HEK293 (cell line): ENCODE data around the gene CLDN15.
"Not testable (repeated sequence)": the region's sequence is repeated elsewhere in the genome, so short reads cannot be mapped to it uniquely, and the experiment has no call there.

ENCODE experiments used
- CTCF ChIA-PET: fragments of 350-600 bp; formaldehyde crosslinking; extraction: SDS; loops from one replicate; lab custom pipeline; 2021; ENCODE audit warnings: antibody characterized with exemption; lab: Yijun Ruan, JAX
- POLR2A ChIA-PET: fragments of 300-600 bp; formaldehyde crosslinking; extraction: SDS; loops from one replicate; lab custom pipeline; 2020; ENCODE audit warnings: antibody characterized with exemption, inconsistent platforms; lab: Yijun Ruan, JAX
- H3K27ac ChIP-seq: fragments of 200-500 bp; sonication (Bioruptor generic); 2 replicates; pipeline ENCODE4 v1.5.1; 2014; ENCODE audit warnings: low read depth, low read length, control low read depth, inconsistent platforms; ENCODE audit errors: extremely low read depth
- H3K36me3 ChIP-seq, 2 experiments: fragments of 200-500 bp in 1 of 2; sonication (Bioruptor generic) in 1 of 2; 1 replicate in 1 of 2; 2 replicates in 1 of 2; pipeline ENCODE4 v1.5.1; 2014 to 2017; ENCODE audit warnings: inconsistent platforms in 2 of 2, low read length in 2 of 2; ENCODE audit not compliant: control insufficient read depth in 2 of 2, insufficient read depth in 1 of 2
- H3K4me1 ChIP-seq: fragments of 200-500 bp; sonication (Bioruptor generic); 2 replicates; pipeline ENCODE4 v1.5.1; 2014; ENCODE audit warnings: mild to moderate bottlenecking, low read length, inconsistent platforms; ENCODE audit not compliant: control insufficient read depth, insufficient read depth
- H3K4me3 ChIP-seq: 2 replicates; pipeline ENCODE4 v1.5.1; 2011; ENCODE audit warnings: low read depth, mild to moderate bottlenecking, control low read depth, low read length, moderate library complexity
- H3K9me3 ChIP-seq: fragments of 200-500 bp; sonication (Bioruptor generic); 2 replicates; pipeline ENCODE4 v1.5.1; 2014; ENCODE audit warnings: low read depth, low read length, inconsistent platforms; ENCODE audit not compliant: control insufficient read depth, insufficient read depth
- EGR2 ChIP-seq: fragments of 450-650 bp; formaldehyde crosslinking; IDR thresholded peaks from 2 replicates; pipeline ENCODE4 v1.5.1; 2016; ENCODE audit warnings: low read depth, missing biosample characterization, missing genetic modification characterization
- ZFHX2 ChIP-seq: fragments of 450-650 bp; formaldehyde crosslinking; conservative IDR thresholded peaks from 2 replicates; pipeline ENCODE4 v1.5.1; 2016; ENCODE audit warnings: missing biosample characterization, missing genetic modification characterization
- ZFP69B ChIP-seq: fragments of 450-650 bp; formaldehyde crosslinking; IDR thresholded peaks from 2 replicates; pipeline ENCODE4 v1.5.1; 2016; ENCODE audit warnings: missing biosample characterization, missing genetic modification characterization
- ZNF121 ChIP-seq: fragments of 450-650 bp; formaldehyde crosslinking; IDR thresholded peaks from 2 replicates; pipeline ENCODE4 v1.5.1; 2016; ENCODE audit warnings: missing biosample characterization, missing genetic modification characterization
- ZNF335 ChIP-seq: fragments of 450-650 bp; formaldehyde crosslinking; conservative IDR thresholded peaks from 2 replicates; pipeline ENCODE4 v1.5.1; 2016; ENCODE audit warnings: missing biosample characterization, missing genetic modification characterization
- ZNF354C ChIP-seq: fragments of 450-650 bp; formaldehyde crosslinking; IDR thresholded peaks from 2 replicates; pipeline ENCODE4 v1.5.1; 2016; ENCODE audit warnings: missing biosample characterization, missing genetic modification characterization, low read depth, borderline replicate concordance
- ZNF658 ChIP-seq: fragments of 450-650 bp; formaldehyde crosslinking; IDR thresholded peaks from 2 replicates; pipeline ENCODE4; 2016; ENCODE audit warnings: missing biosample characterization, missing genetic modification characterization
- TF ChIP-seq, protein P1 (sequence below): fragments of 450-650 bp; formaldehyde crosslinking; IDR thresholded peaks from 2 replicates; pipeline ENCODE4 v1.5.1; 2016; ENCODE audit warnings: missing biosample characterization, missing genetic modification characterization, low read depth
- TF ChIP-seq, protein P2 (sequence below): fragments of 450-650 bp; formaldehyde crosslinking; IDR thresholded peaks from 2 replicates; pipeline ENCODE4 v1.5.1; 2016; ENCODE audit warnings: missing biosample characterization, missing genetic modification characterization, borderline replicate concordance
- TF ChIP-seq, protein P3 (sequence below): fragments of 450-650 bp; formaldehyde crosslinking; IDR thresholded peaks from 2 replicates; pipeline ENCODE4 v1.5.1; 2016; ENCODE audit warnings: missing biosample characterization, missing genetic modification characterization

CLDN15 gene

DNA sequence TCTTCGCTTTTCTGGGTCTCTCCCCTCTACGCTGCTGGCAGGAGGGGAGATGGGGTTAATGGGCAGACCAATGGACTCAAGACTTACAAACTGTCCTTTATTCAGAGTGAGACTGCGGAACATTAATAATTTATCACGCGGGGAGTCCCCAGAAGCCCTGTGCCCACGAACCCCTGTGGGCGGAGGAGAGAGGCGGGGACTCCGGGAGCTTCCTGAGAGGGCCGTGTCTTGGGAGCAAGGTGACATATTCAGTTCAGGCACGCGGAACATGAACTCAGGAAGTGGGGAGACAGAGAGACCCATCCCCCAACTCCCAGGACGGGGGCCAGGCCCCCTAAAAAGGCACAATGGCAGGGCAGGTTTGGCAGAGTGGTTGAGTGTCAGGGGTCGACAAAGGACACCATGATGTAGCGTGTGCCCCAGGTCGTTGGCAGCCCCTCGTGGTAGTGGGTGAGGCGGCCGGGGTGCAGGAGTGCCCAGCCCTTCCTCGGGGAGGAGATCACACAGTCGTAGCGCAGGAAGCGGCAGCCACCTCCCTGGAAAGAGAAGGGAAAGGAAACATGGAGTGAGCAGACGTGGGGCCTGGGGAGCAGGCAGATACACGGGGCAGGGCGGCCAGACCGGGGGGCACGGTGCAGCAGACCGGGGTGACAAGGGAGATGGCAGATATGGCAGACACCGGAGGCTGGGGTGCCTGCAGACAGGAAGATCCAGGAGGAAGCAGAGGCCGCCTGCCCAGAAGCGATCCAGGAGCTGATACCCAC is 31.5 kb downstream of the CLDN15 start:
- no peaks in the 10 kb centered on the region for H3K4me1 ChIP-seq
- H3K4me3 ChIP-seq, result no peak overlapping the region
- H3K36me3 ChIP-seq, result peaks cover 0 to 20% of the 10 kb centered on the region in 2 experiments; a peak in 2 of 3 replicates
- TF ChIP-seq, protein P1, sequence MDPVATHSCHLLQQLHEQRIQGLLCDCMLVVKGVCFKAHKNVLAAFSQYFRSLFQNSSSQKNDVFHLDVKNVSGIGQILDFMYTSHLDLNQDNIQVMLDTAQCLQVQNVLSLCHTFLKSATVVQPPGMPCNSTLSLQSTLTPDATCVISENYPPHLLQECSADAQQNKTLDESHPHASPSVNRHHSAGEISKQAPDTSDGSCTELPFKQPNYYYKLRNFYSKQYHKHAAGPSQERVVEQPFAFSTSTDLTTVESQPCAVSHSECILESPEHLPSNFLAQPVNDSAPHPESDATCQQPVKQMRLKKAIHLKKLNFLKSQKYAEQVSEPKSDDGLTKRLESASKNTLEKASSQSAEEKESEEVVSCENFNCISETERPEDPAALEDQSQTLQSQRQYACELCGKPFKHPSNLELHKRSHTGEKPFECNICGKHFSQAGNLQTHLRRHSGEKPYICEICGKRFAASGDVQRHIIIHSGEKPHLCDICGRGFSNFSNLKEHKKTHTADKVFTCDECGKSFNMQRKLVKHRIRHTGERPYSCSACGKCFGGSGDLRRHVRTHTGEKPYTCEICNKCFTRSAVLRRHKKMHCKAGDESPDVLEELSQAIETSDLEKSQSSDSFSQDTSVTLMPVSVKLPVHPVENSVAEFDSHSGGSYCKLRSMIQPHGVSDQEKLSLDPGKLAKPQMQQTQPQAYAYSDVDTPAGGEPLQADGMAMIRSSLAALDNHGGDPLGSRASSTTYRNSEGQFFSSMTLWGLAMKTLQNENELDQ (tag by site-specific recombination), result no peak
- TF ChIP-seq, protein P2, sequence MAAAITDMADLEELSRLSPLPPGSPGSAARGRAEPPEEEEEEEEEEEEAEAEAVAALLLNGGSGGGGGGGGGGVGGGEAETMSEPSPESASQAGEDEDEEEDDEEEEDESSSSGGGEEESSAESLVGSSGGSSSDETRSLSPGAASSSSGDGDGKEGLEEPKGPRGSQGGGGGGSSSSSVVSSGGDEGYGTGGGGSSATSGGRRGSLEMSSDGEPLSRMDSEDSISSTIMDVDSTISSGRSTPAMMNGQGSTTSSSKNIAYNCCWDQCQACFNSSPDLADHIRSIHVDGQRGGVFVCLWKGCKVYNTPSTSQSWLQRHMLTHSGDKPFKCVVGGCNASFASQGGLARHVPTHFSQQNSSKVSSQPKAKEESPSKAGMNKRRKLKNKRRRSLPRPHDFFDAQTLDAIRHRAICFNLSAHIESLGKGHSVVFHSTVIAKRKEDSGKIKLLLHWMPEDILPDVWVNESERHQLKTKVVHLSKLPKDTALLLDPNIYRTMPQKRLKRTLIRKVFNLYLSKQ, result no peak
- TF ChIP-seq EGR2 (0 out of 2 replicates have a peak, but pooled peaks have one; percentile 23), ZNF335 (no peak), ZFHX2 (peak; percentile 35), ZNF658 (tag by site-specific recombination) (no peak), ZNF354C (tag by site-specific recombination) (no peak)
- TF ChIP-seq, protein P3, sequence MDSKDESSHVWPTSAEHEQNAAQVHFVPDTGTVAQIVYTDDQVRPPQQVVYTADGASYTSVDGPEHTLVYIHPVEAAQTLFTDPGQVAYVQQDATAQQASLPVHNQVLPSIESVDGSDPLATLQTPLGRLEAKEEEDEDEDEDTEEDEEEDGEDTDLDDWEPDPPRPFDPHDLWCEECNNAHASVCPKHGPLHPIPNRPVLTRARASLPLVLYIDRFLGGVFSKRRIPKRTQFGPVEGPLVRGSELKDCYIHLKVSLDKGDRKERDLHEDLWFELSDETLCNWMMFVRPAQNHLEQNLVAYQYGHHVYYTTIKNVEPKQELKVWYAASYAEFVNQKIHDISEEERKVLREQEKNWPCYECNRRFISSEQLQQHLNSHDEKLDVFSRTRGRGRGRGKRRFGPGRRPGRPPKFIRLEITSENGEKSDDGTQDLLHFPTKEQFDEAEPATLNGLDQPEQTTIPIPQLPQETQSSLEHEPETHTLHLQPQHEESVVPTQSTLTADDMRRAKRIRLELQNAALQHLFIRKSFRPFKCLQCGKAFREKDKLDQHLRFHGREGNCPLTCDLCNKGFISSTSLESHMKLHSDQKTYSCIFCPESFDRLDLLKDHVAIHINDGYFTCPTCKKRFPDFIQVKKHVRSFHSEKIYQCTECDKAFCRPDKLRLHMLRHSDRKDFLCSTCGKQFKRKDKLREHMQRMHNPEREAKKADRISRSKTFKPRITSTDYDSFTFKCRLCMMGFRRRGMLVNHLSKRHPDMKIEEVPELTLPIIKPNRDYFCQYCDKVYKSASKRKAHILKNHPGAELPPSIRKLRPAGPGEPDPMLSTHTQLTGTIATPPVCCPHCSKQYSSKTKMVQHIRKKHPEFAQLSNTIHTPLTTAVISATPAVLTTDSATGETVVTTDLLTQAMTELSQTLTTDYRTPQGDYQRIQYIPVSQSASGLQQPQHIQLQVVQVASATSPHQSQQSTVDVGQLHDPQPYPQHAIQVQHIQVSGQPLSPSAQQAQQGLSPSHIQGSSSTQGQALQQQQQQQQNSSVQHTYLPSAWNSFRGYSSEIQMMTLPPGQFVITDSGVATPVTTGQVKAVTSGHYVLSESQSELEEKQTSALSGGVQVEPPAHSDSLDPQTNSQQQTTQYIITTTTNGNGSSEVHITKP (tag by site-specific recombination), result no peak
- ChIA-PET CTCF (interaction anchor here (0.6 to 0.9 kb wide), 5 partner anchors 20 to 302 kb away, joined by 3 to 6 read pairs (median 3); no protein-coding TSS in a partner anchor), POLR2A (no interaction called here)
- H3K9me3 ChIP-seq, result no peaks in the 10 kb centered on the region
- no peak overlapping the region for H3K27ac ChIP-seq

DNA sequence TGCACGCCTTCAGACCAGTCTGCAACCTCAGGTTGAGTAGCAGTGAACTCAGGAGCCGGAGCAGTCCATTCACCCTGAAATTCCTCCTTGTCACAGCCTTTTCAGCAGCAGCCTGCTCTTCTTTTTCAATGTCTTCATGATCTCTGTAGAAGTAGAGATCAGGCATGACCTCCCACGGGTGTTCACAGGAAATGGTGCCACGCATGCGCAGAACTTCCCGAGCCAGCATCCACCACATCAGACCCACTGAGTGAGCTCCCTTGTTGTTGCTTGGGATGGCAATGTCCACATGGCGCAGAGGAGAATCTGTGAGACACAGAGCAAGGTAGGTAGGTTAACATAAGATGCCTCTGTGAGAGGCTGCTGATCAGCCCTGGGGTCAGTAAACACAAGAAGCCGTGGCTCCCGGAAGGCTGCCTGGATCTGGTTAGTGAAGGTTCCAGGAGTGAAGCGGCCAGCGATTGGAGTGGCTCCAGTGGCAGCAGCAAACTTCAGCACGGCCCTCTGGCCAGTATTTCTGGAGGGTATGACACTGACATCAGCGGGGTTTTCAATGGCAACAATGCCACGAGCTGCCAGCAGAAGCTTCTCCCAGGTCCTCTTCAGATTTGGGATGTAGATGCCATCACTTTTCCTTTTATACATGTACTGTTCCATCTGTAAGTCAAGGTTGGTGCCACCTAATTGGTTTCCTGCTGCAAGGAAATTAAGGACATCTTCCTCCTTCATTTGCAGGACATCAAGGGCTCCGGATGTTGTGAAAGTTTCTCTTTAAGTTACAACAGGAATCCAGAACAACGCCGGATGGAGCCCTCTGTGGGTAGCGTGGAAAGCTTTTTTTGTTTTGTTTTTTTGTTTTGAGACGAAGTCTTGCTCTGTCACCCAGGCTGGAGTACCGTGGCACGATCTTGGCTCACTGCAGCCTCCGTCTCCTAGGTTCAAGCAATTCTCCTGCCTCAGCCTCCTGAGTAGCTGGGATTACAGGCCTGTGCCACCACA is 33.6 kb downstream of the CLDN15 start:
- not testable (repeated sequence) for H3K4me1 ChIP-seq, H3K27ac ChIP-seq, H3K4me3 ChIP-seq, H3K9me3 ChIP-seq
- POLR2A ChIA-PET, result interaction anchor here (0.6 to 0.9 kb wide), 2 partner anchors 14 to 17 kb away, joined by 3 read pairs; partner anchors contain the start of gene ZNHIT1
- peaks cover 0 to 10% of the 10 kb centered on the region in 2 experiments; a peak in 2 of 3 replicates for H3K36me3 ChIP-seq
- CTCF ChIA-PET, result interaction anchor here (0.7 to 3.2 kb wide), 3 partner anchors 9 to 40 kb away, joined by 3 to 17 read pairs (median 5); no protein-coding TSS in a partner anchor

DNA sequence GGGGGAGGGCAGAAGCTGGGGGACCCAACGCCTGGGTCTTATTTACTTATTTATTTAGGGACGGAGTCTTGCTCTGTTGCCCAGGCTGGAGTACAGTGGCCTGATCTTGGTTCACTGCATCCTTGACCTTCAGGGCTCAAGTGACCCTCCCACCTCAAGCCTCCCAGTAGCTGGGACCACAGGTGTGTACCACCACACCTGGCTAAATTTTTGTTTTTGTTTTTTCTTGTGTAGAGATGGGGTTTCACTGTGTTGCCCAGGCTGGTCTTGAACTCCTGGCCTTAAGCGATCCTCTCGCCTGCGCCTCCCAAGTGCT is 35.0 kb downstream of the CLDN15 start:
- Histone ChIP-seq H3K27ac (no peak overlapping the region), H3K36me3 (peaks cover 0 to 2% of the 10 kb centered on the region in 2 experiments; a peak in 1 of 3 replicates), H3K9me3 (no peaks in the 10 kb centered on the region), H3K4me1 (no peaks in the 10 kb centered on the region), H3K4me3 (no peak overlapping the region)
- CTCF ChIA-PET, result interaction anchor here (3.2 kb wide), 1 partner anchor 10 kb away, joined by 17 read pairs; no protein-coding TSS in a partner anchor
- TF ChIP-seq ZNF121 (peak; percentile 34; the same call in 1 of the 2 replicates), ZFP69B (no peak)
- POLR2A ChIA-PET, result interaction anchor here (0.6 to 1.5 kb wide), 2 partner anchors 15 to 51 kb away, joined by 5 to 6 read pairs; partner anchors contain the start of genes PLOD3 and ZNHIT1
